ENCODE results near the gene DAB1.

The DAB1 gene

GRCh38 chr1:57163789-57164188, 260.1 kb downstream of the DAB1 start:
- DNase-seq (ENCODE audit: low read depth in 2 of 2), result no peak

GRCh38 chr1:57163325-57163724, 260.5 kb downstream of the DAB1 start:
- no peak for DNase-seq (ENCODE audit: low read depth in 2 of 2)

GRCh38 chr1:57162607-57163261, 261.1 kb downstream of the DAB1 start:
- DNase-seq (ENCODE audit: low read depth in 2 of 2), result no peak

GRCh38 chr1:57160594-57160993, 263.3 kb downstream of the DAB1 start:
- no peak for DNase-seq (ENCODE audit: low read depth in 2 of 2)

GRCh38 chr1:57158604-57158998, 265.3 kb downstream of the DAB1 start:
- no peak for DNase-seq (ENCODE audit: low read depth in 2 of 2)

GRCh38 chr1:57157818-57158603, 265.8 kb downstream of the DAB1 start:
- no peak for DNase-seq (ENCODE audit: low read depth in 2 of 2)

- DNase-seq (ENCODE audit: low read depth in 2 of 2), result no peak
These were observed 267.0 kb downstream of the DAB1 start for GRCh38 chr1:57156907-57157306.

GRCh38 chr1:57146100-57146499, 277.8 kb downstream of the DAB1 start:
- DNase-seq (ENCODE audit: low read depth in 2 of 2), result no peak

- no peak for DNase-seq (ENCODE audit: low read depth in 2 of 2)
These were observed 280.9 kb downstream of the DAB1 start for GRCh38 chr1:57142999-57143398.

GRCh38 chr1:57142169-57142568, 281.7 kb downstream of the DAB1 start:
- DNase-seq (ENCODE audit: low read depth in 2 of 2), result no peak

GRCh38 chr1:57138432-57139078, 285.3 kb downstream of the DAB1 start:
- no peak for DNase-seq (ENCODE audit: low read depth in 2 of 2)

- DNase-seq (ENCODE audit: low read depth in 2 of 2), result no peak
These were observed 285.9 kb downstream of the DAB1 start for GRCh38 chr1:57137980-57138379.

GRCh38 chr1:57134803-57135202, 289.1 kb downstream of the DAB1 start:
- no peak for DNase-seq (ENCODE audit: low read depth in 2 of 2)

GRCh38 chr1:57133686-57134085, 290.2 kb downstream of the DAB1 start:
- no peak for DNase-seq (ENCODE audit: low read depth in 2 of 2)

- no peak for DNase-seq (ENCODE audit: low read depth in 2 of 2)
These were observed 290.8 kb downstream of the DAB1 start for GRCh38 chr1:57132993-57133622.

GRCh38 chr1:57131701-57132394, 292.0 kb downstream of the DAB1 start:
- no peak for DNase-seq (ENCODE audit: low read depth in 2 of 2)

GRCh38 chr1:57131257-57131656, 292.6 kb downstream of the DAB1 start:
- DNase-seq (ENCODE audit: low read depth in 2 of 2), result no peak

GRCh38 chr1:57129865-57130264, 294.0 kb downstream of the DAB1 start:
- no peak for DNase-seq (ENCODE audit: low read depth in 2 of 2)

GRCh38 chr1:57127976-57128375, 295.9 kb downstream of the DAB1 start:
- DNase-seq (ENCODE audit: low read depth in 2 of 2), result no peak

GRCh38 chr1:57124768-57125446, 299.0 kb downstream of the DAB1 start:
- DNase-seq (ENCODE audit: low read depth in 2 of 2), result no peak

GRCh38 chr1:57124170-57124569, 299.7 kb downstream of the DAB1 start:
- no peak for DNase-seq (ENCODE audit: low read depth in 2 of 2)
